AG09309 (cell line): Measurements from ENCODE around the gene RAI14.
A peak's percentile ranks its signal among the peaks of the same experiment; 100 is the strongest.

Experiments used
- DNase-seq: peaks from one replicate; pipeline ENCODE4 v3.0.0-alpha.2; 2010; ENCODE audit warnings: low read depth
- H3K4me3 ChIP-seq: 2 replicates; pipeline ENCODE4 v1.5.1; 2011; ENCODE audit warnings: mild to moderate bottlenecking, low read depth, low read length, moderate library complexity; ENCODE audit not compliant: control insufficient read depth
- TF ChIP-seq, protein P1 (sequence below): IDR thresholded peaks from 2 replicates; pipeline ENCODE4 v1.5.1; 2011; ENCODE audit warnings: mild to moderate bottlenecking, low read depth, low read length, inconsistent platforms; ENCODE audit not compliant: insufficient read depth, control insufficient read depth; ENCODE audit errors: missing control alignments

Gene RAI14

DNA sequence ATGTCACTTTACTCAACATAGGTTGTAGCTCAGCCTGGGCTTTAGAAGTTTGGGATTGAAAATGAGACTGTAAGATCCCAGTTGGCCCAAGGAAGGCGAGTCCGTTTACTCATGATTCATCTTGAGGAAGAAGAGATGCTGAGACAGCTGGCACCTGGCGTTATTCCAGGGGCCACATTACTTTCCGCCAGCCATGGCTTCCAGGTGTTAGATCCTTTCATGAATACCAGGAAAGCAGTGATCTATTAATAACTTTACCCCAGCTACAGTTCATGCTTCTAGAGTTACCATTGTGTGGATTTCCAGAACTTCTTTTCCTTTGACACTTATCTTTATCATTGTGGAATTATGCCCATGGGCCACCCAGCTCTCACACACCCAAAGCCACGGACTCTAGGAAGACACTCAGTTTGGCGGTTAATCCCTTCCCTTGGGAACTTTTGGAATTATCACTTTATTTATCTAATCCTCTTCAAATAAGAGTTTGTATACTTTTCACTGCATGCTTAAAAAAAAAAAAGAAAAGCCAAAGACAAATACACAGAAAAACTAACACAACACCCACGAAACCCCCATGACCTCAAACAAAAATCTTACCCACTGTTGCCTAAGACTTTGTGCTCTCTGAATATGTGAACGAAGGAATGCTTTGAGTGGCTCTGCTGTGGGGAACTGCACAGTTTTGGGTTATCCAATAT lies 26.9 kb downstream of the RAI14 start:
- H3K4me3 ChIP-seq, result no peak overlapping the region
- DNase-seq, result no peak
- TF ChIP-seq, protein P1, sequence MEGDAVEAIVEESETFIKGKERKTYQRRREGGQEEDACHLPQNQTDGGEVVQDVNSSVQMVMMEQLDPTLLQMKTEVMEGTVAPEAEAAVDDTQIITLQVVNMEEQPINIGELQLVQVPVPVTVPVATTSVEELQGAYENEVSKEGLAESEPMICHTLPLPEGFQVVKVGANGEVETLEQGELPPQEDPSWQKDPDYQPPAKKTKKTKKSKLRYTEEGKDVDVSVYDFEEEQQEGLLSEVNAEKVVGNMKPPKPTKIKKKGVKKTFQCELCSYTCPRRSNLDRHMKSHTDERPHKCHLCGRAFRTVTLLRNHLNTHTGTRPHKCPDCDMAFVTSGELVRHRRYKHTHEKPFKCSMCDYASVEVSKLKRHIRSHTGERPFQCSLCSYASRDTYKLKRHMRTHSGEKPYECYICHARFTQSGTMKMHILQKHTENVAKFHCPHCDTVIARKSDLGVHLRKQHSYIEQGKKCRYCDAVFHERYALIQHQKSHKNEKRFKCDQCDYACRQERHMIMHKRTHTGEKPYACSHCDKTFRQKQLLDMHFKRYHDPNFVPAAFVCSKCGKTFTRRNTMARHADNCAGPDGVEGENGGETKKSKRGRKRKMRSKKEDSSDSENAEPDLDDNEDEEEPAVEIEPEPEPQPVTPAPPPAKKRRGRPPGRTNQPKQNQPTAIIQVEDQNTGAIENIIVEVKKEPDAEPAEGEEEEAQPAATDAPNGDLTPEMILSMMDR, result no peak

DNA sequence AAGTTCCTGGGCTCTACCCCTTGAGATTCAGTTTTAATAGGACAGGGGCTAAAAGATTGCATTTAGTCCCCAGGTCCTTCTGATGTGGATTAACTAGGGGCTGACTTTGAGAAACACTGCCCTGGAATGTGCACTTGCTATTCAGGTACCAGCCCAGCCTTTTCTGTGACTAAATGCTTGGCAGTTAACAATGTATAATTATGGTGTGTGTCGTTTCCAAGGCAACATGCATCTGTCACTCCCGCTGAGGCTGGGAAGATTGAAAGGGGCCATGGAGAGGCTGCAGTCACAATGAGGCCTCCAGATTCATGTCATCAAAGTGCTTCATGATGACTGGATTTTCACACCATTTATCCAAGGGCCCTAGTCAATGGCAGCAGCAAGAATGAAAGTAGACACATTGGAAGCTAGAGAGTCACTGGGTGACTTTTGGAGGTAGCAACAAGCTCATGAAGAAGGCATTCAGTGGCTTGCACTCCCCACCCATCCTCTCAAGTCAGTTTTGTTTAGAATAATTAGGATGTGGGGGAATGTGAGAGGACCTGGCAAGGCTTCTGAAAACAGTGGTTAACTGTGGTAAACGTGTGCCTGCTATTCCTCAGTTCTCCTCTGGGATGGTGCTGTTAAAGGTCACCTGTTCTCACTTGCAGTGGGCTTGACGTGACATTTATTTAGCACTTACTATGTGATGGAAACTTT lies 28.3 kb downstream of the RAI14 start:
- no peak overlapping the region for H3K4me3 ChIP-seq
- DNase-seq, result no peak
- TF ChIP-seq, protein P1, result no peak

DNA sequence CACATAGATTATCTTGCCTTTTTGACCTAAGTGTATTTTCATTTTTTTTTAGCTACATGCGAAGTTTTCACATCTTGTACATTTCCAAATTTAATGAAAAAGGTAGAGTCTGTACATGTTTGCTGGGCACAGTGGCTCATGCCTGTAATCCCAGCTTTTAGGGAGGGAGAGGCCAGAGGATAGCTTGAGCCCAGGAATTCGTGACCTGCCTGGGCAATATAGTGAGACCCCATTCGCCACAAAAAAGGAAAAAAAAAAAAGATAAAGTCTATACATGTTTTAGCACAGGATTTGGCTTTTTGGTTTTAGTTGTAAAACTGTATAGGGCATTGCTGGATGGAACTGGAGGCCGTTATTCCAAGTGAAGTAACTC lies 28.8 kb downstream of the RAI14 start:
- H3K4me3 ChIP-seq, result no peak overlapping the region
- no peak for DNase-seq
- TF ChIP-seq, protein P1, result no peak

DNA sequence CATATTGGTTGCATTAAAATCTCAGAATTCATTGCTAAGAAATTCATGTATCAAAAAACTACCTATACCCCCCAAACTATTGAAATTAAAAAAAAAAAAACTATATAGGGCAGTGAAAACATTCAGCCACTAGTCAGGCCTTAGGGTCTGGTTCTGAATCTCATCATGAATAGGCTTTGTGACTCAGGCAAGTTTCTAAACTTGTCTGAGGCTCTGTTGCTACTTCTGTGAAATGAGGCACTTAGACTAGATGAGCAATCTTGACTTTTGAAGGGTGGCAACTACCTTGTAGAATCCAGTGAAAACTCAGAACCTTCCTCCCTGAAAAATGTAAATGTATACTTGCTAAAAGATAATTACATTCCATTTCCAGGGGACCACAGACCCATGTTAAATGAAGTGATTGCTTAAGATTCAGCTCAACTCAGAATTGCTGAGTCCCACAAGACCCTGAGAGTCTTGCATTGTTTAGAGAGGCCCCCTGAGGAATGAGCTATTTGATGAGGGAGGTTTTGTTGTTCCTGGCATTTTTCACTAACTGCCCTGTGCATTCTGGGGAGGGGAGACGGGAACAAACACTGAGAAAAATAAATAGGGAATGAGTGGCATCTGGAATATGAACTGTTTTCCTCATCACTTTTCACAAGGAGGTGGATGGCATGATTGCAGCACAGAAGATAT lies 29.5 kb downstream of the RAI14 start:
- TF ChIP-seq, protein P1, result no peak
- no peak for DNase-seq
- H3K4me3 ChIP-seq, result no peak overlapping the region

DNA sequence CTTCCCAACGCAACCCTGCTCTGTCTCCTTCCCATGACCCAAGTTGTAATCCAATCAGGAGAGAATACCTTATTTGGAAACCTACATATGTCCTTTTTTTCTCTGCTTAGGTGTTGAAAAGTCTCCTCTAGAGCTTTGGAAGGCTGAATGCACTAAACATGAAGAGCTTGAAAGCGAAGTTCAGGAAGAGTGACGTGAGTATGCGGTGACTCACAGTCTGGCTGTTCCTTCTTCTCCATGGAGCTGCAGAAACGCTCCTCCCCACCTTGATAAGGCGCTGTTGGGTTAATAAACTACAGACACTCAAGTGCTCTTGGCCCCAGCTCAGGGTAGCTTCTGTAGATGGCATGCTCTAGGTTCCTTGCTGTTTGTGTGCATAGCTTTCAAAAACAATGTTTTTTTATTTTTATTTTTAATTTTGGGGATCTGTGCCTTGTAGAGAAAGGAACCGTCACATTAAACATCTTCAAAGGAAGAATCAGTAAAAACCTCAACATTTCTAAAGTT lies 30.7 kb downstream of the RAI14 start:
- peak; percentile 90 for DNase-seq
- H3K4me3 ChIP-seq, result no peak overlapping the region
- TF ChIP-seq, protein P1, result peak; percentile 3

DNA sequence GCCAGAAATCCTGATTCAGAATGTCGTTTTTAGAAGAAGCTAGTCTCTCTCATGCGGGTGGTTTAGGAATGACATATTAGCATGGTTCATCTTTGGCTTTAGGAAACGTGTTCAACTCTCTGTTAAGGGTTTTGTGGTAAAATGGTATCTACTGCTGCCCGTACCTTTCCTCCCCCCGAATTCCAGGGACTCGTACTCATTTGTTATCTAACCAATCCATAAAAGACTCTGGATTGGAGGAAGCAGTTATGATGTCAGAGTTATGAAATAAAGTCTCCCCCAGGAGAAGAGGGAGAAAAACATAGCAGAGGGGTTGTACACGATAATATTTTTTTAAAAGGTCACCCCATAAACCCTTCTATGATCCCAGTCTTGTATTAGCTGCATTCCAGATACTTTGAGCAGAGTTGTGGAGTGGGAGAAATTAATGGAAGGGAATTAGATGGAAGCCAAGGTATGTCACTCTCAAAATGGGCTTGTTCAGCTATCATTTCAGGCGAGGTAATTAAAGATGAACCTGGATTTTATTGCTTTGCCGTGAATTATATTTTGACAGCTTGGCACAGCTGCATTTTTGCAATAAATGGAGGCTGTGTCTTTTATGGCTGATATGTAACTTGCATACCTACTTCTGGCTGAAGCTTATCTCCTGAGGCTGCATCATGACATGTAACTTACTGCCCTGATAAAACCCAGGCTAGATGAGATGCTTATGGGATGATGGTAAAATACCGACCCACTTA lies 31.3 kb downstream of the RAI14 start:
- DNase-seq, result peak; percentile 74
- H3K4me3 ChIP-seq, result no peak overlapping the region
- TF ChIP-seq, protein P1, result no peak
